Cardiac atrium fibroblast (primary cell): Measurements from ENCODE around the gene CACNA1B. TPM values are rescaled to one million over a fixed set of nuclear protein-coding genes. Genes with fewer than 3 reads are reported as not detected.

Experiments
- total RNA-seq: library from RNA; depleted of rRNA; stranded (reverse); fragments of >200 nt; gene quantifications from 2 replicates; pipeline ENCODE4 v1.2.3, GENCODE V29; 2015

Gene CACNA1B
- total RNA-seq = under 0.01 TPM in 1 of 2 replicates, not detected in the other

GRCh38 chr9:137877506-137878122 lies at the start of gene CACNA1B:
TSS of gene CACNA1B (plus strand) at chr9:137877782. CDS start at chr9:137877934, 152 bp downstream.

